Measurements from ENCODE around the gene SYMPK.

The SYMPK gene

DNA sequence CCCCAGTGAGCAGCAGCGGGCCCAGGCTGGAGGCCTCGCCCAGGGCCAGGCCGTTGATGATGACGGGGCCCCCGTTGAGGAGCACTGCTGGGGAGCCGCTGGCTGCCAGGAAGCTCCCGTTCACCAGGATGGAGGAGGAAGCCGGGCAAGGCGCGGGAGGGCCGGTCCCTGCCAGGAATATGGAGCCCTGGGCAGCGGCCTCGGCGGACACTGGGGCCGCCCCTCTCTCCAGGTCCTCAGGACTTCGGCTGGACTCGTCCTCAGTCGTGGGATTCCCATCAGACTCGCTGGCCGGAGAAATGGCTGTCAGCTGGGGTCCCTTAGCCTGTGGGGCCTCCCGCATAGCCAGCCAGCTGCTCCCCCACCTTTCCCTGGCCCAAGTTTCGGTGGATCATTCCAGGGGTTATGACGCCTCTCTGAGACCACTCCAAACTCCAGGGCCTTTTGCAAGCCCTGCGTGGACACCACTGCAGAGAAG, 96.0 kb downstream of the SYMPK start:
- DNase-seq (ENCODE audit: low spot score), result no peak

DNA sequence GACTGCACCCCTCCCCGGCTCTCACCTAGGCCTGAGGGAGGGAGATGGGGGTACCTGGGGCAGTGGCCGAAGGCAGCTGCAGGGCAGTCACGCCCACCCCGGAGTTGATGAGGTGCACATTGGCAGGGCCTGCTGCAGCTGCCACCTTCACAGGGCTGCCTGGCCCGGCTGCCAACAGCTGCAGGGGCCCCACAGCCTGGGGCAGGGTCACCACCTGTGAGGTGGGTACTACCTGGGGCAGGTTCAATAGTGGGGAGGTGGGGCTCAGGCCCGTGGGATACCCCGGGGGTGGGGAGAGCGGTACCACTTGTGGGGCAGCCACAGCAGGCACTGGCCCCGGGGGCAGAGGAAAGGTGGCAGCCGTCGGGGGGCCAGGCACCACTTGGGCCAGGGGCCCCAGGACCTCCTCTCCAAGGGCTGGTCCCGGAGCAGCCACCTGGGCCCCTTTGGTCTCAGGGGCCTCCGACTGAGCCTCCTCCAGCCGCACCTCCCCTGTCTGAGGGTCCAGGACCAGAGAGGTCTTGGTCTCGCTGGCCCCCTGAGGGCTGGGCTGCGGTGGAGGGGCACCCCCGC, 96.6 kb downstream of the SYMPK start:
- DNase-seq (ENCODE audit: low spot score), result no peak

DNA sequence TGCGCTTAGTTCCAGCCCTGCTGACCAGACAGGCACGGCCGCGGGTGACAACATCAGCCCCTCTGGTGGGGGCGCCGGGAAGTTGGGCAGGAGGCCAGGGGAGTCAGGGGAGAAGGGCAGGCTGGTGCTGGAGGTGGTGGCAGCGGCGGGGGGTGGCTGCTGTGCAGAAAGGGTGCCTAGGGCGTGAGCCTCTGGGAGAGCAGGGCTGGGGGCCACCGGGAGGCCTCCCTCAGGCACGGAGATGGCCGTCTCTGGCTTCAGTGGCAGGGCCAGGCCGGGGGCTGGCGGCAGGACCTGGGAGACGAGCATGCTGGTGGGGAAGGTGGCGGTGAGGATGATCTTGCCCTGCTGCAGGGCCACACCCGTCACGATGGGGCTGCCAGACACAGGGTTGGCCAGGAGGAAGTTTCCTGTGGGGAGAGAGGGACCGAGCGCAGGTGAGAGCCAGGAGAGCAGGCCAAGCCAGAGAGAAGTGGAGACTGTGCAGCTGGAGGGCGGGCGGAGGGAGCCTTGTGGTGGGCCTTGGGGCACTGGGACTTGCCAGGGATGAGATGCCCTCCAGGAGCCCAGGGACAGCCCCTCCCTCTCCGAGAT, 97.1 kb downstream of the SYMPK start:
- DNase-seq (ENCODE audit: low spot score), result no peak
